ENCODE results near the gene DSTYK. TPM values are rescaled to one million over a fixed set of nuclear protein-coding genes. Genes with fewer than 3 reads are reported as not detected.

Gene DSTYK
- total and polyA plus RNA-seq, 2 donors (not counting 3 experiments of a cell fraction or from before 2014, with no cell fraction given) = 3.6 to 8.7 TPM

- no peak overlapping the region for H3K4me2 ChIP-seq (ENCODE audit: insufficient read depth, low read length)
- H3K36me3 ChIP-seq (ENCODE audit: control insufficient read depth in 2 of 2, extremely low read depth in 1 of 2, insufficient read depth in 2 of 2, low read length in 2 of 2) = peaks cover 7 to 15% of the 10 kb centered on the region in 2 experiments
- dilution Hi-C loops (cut with MboI; ENCODE audit: extremely low pct_ligation_motif_present, low sequenced_read_pairs) (no loop called here), intact Hi-C loops (cut with micrococcal nuclease) (no loop called here)
- no peak overlapping the region for H3K27ac ChIP-seq (ENCODE audit: insufficient read depth, low read depth, low read length)
- H4K20me1 ChIP-seq (replicated peaks; ENCODE audit: control insufficient read depth, extremely low read depth, insufficient read depth, low read length) = no peaks in the 10 kb centered on the region
- H3K4me3 ChIP-seq (replicated peaks in 1 of 3; ENCODE audit: insufficient read depth in 1 of 3, low read depth in 1 of 3, low read length in 3 of 3) = no peak overlapping the region
- POLR2A ChIA-PET = no interaction called here
- no peaks in the 10 kb centered on the region for H3K4me1 ChIP-seq (ENCODE audit: control insufficient read depth, extremely low read depth, insufficient read depth, low read length)
- H3K9me3 ChIP-seq (replicated peaks; ENCODE audit: control insufficient read depth, insufficient read depth, low read length) = no peaks in the 10 kb centered on the region
- no peak for FAIRE-seq
- H3K9ac ChIP-seq (replicated peaks; ENCODE audit: extremely low read depth, insufficient read depth, low read length) = no peak overlapping the region
- no TSS peak for BruUV-seq (replicated peaks)
- no peaks in the 10 kb centered on the region for H3K79me2 ChIP-seq (ENCODE audit: control insufficient read depth, insufficient read depth, low read length)
- no peaks in the 10 kb centered on the region for H3K27me3 ChIP-seq (ENCODE audit: control insufficient read depth in 2 of 2, insufficient read depth in 2 of 2, low read length in 2 of 2)
- no peaks in the 10 kb centered on the region for H3K9me1 ChIP-seq (replicated peaks; ENCODE audit: control insufficient read depth, extremely low read depth, insufficient read depth, low read length)
- no peak for DNase-seq (ENCODE audit: low read depth, low spot score)
- TF ChIP-seq FOS (IDR thresholded peaks at IDR 0.05; ENCODE audit: borderline replicate concordance, insufficient read depth, low read length) = no peak
- CTCF ChIA-PET = interaction anchor here (3.7 kb wide), 1 partner anchor 21 kb away, joined by 17 read pairs; no protein-coding TSS in a partner anchor
- H2AFZ ChIP-seq (ENCODE audit: low read depth, low read length) = no peak overlapping the region
Observed at GRCh38 chr1:205162301-205162700, 49.2 kb downstream of the DSTYK start.

DNA sequence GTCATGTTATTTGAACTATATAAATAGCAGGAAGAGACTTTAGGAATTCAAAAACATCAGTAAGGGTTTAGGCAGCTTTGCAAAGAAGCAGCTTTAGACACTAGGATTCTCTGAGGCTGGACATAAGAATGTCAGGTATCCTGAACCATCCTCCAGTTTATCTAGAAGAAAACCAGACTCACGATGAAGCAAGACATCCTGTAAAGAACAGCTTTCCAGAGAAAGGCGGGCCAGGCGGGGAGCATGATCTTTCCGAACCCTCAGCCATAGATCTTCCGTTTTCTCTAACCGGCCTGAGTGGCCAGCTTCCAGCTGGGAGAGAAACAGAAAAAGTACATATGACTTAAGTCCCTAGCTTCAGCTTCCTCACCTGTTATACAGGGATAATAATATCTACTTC, 50.4 kb downstream of the DSTYK start:
- Histone ChIP-seq H3K27ac (ENCODE audit: insufficient read depth, low read depth, low read length) (no peak overlapping the region), H3K36me3 (ENCODE audit: control insufficient read depth in 2 of 2, extremely low read depth in 1 of 2, insufficient read depth in 2 of 2, low read length in 2 of 2) (peaks cover 9 to 19% of the 10 kb centered on the region in 2 experiments), H3K9ac (replicated peaks; ENCODE audit: extremely low read depth, insufficient read depth, low read length) (no peak overlapping the region), H3K4me3 (replicated peaks in 1 of 3; ENCODE audit: insufficient read depth in 1 of 3, low read depth in 1 of 3, low read length in 3 of 3) (no peak overlapping the region), H3K27me3 (ENCODE audit: control insufficient read depth in 2 of 2, insufficient read depth in 2 of 2, low read length in 2 of 2) (no peaks in the 10 kb centered on the region), H3K4me1 (ENCODE audit: control insufficient read depth, extremely low read depth, insufficient read depth, low read length) (no peaks in the 10 kb centered on the region), H4K20me1 (replicated peaks; ENCODE audit: control insufficient read depth, extremely low read depth, insufficient read depth, low read length) (no peaks in the 10 kb centered on the region), H3K9me1 (replicated peaks; ENCODE audit: control insufficient read depth, extremely low read depth, insufficient read depth, low read length) (no peaks in the 10 kb centered on the region), H3K79me2 (ENCODE audit: control insufficient read depth, insufficient read depth, low read length) (no peaks in the 10 kb centered on the region), H2AFZ (ENCODE audit: low read depth, low read length) (no peak overlapping the region), H3K9me3 (replicated peaks; ENCODE audit: control insufficient read depth, insufficient read depth, low read length) (peaks cover 3% of the 10 kb centered on the region), H3K4me2 (ENCODE audit: insufficient read depth, low read length) (no peak overlapping the region)
- TF ChIP-seq GATA2 (IDR thresholded peaks at IDR 0.05; ENCODE audit: insufficient read depth, insufficient read length, low read depth, low read length) = no peak
- TF ChIP-seq MAX (IDR thresholded peaks at IDR 0.05; ENCODE audit: insufficient read depth, insufficient read length) = no peak
- no peak for TF ChIP-seq MYC (IDR thresholded peaks at IDR 0.05; ENCODE audit: low read depth, low read length)
- ChIA-PET CTCF (interaction anchor here (3.7 kb wide), 1 partner anchor 20 kb away, joined by 17 read pairs; no protein-coding TSS in a partner anchor), POLR2A (no interaction called here)
- dilution Hi-C loops (cut with MboI; ENCODE audit: extremely low pct_ligation_motif_present, low sequenced_read_pairs) (no loop called here), intact Hi-C loops (cut with micrococcal nuclease) (no loop called here)
- no TSS peak for BruUV-seq (replicated peaks)
- FAIRE-seq (no peak), DNase-seq (ENCODE audit: low read depth, low spot score) (no peak)
